LNCaP clone FGC (cell line): ENCODE data around the gene CDK7.

Source experiments
- DNase-seq: peaks from one replicate; pipeline ENCODE4 v3.0.0-alpha.2; 2011; ENCODE audit warnings: low read depth
- H3K4me3 ChIP-seq: 2 replicates; pipeline ENCODE4 v1.5.1; 2011; ENCODE audit warnings: mild to moderate bottlenecking, low read depth, low read length, control low read depth
- TF ChIP-seq, protein P1 (sequence below): IDR thresholded peaks from 2 replicates; pipeline ENCODE4 v1.5.1; 2012; ENCODE audit warnings: mild to moderate bottlenecking; ENCODE audit not compliant: control insufficient read depth, insufficient read depth; ENCODE audit errors: extremely low read depth

CDK7 gene

GRCh38 chr5:69257577-69257976, 22.9 kb downstream of the CDK7 start:
- no peak for DNase-seq
- TF ChIP-seq, protein P1, sequence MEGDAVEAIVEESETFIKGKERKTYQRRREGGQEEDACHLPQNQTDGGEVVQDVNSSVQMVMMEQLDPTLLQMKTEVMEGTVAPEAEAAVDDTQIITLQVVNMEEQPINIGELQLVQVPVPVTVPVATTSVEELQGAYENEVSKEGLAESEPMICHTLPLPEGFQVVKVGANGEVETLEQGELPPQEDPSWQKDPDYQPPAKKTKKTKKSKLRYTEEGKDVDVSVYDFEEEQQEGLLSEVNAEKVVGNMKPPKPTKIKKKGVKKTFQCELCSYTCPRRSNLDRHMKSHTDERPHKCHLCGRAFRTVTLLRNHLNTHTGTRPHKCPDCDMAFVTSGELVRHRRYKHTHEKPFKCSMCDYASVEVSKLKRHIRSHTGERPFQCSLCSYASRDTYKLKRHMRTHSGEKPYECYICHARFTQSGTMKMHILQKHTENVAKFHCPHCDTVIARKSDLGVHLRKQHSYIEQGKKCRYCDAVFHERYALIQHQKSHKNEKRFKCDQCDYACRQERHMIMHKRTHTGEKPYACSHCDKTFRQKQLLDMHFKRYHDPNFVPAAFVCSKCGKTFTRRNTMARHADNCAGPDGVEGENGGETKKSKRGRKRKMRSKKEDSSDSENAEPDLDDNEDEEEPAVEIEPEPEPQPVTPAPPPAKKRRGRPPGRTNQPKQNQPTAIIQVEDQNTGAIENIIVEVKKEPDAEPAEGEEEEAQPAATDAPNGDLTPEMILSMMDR, result no peak
- no peak overlapping the region for H3K4me3 ChIP-seq

- H3K4me3 ChIP-seq, result no peak overlapping the region
- TF ChIP-seq, protein P1, result no peak
- no peak for DNase-seq
Measured at GRCh38 chr5:69261034-69261433, 26.3 kb downstream of the CDK7 start.

DNA sequence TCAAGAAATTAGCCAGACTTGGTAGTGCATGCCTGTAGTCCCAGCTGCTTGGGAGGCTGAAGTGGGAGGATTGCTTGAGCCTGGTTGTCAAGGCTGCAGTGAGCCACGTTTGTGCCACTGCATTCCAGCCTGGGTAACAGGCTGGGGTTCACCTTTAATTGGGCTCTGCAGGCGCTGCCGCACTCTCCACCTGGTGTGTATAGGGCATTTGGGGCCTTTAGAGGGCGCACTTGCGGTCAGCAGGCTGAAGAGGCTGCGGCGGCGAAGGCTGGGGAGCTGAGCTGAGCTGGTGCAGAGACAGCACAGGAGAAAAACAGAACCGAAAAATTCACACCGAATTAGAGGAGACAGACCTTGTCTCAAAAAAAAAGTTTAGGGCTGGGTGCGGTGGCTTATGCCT, 31.2 kb downstream of the CDK7 start:
- no peak for DNase-seq
- no peak overlapping the region for H3K4me3 ChIP-seq
- TF ChIP-seq, protein P1, result peak; percentile 22; the same call in 1 of the 2 replicates

DNA sequence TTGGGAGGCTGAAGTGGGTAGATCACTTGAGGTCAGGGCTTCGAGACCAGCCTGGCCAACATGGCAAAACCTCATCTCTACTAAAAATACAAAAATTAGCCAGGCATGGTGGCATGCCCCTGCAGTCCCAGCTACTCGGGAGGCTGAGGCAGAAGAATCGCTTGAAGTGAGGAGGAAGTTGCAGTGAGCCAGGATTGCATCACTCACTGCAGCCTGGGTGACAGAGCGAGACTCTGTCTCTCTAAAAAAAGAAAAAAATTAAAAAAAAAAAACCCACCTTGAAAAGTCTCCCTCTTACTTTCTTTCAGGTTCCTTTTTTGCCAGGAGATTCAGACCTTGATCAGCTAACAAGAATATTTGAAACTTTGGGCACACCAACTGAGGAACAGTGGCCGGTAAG, 34.2 kb downstream of the CDK7 start:
- TF ChIP-seq, protein P1, result no peak

DNA sequence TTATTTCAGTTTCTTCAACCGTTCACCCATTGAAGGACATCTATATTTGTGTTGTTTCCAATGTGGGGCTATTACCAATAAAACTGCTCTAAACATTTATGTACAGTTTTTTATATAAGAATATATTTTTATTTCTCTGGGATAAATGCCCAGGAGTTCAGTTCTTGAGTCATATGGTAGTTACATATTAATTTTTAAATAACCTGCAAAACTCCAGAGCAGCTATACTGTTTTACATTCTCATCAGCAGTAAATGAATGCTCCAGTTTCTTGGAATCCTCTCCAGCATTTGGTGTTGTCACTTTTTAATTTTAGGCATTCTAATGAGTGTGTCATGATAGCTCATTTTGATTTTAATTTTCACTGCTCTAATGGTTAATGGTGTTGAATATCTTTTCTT, 36.2 kb downstream of the CDK7 start:
- DNase-seq, result no peak
- no peak overlapping the region for H3K4me3 ChIP-seq
- TF ChIP-seq, protein P1, result no peak

More for the DNA sequence above, 34.2 kb downstream of the CDK7 start:
- H3K4me3 ChIP-seq, result no peak overlapping the region
- no peak for DNase-seq

DNA sequence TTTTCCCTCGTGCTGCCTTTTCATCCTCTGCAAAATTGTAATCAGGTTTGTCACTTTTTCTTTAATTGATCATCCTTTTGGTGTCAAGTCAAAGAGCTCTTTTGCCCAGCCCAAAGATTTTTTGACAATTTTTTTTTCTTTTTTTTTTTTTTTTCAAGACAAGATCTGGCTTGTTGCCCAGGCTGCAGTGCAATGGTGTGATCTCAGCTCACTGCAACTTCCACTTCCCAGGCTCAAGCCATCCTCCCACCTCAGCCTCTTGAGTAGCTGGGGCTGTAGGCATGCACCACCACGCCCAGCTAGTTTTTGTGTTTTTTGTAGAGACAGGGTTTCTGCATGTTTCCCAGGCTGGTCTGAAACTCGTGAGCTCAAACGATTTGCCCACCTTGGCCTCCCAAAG, 36.7 kb downstream of the CDK7 start:
- no peak for DNase-seq
- no peak overlapping the region for H3K4me3 ChIP-seq
- TF ChIP-seq, protein P1, result no peak

- H3K4me3 ChIP-seq, result no peak overlapping the region
- DNase-seq, result no peak
- TF ChIP-seq, protein P1, result no peak
Measured at GRCh38 chr5:69275563-69275962, 40.9 kb downstream of the CDK7 start.
